GM21381 (cell line): Measurements from ENCODE around the gene SRSF7.
A peak's percentile ranks its signal among the peaks of the same experiment; 100 is the strongest.
"Not testable (repeated sequence)": the region's sequence is repeated elsewhere in the genome, so short reads cannot be mapped to it uniquely, and the experiment has no call there.

Experiments
- ATAC-seq: cut with Tn5 transposase; IDR thresholded peaks from one replicate; pipeline ENCODE4 v1.9.1; 2021; ENCODE audit warnings: mild to moderate bottlenecking, moderate library complexity; ENCODE audit not compliant: unreplicated experiment

The SRSF7 gene

DNA sequence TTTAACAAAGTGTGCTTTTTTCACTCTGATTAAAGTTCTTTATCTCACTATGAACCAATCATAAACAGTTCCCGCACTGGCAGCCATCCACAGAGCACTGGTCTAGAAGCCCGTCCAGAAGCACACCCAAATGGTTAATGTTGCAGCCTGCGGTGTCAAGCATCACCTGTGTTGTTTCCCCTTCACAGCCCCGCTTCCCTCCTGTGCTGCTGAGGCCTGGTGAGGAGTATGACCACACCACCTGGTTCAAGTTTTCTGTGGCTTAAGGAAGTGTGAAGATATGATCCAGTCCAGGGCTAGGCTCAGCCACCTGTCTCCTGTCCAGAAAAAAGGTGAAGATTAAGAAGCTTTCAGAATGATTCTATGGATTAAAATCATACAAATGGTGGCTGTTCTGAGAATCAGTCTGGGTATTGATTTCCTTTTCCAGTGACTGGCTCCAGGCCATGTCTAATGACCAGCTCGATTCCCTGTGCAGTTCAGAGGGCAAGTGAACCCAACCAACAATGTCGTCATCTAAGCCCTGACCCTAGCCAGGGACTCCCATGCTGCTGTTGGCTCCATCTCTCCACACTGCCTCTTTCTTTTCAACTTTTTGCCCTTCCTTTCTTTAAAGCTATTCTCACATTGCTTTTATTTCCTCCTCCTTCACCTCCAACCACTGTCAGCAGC lies 17.7 kb downstream of the SRSF7 start:
- ATAC-seq, result no peak

DNA sequence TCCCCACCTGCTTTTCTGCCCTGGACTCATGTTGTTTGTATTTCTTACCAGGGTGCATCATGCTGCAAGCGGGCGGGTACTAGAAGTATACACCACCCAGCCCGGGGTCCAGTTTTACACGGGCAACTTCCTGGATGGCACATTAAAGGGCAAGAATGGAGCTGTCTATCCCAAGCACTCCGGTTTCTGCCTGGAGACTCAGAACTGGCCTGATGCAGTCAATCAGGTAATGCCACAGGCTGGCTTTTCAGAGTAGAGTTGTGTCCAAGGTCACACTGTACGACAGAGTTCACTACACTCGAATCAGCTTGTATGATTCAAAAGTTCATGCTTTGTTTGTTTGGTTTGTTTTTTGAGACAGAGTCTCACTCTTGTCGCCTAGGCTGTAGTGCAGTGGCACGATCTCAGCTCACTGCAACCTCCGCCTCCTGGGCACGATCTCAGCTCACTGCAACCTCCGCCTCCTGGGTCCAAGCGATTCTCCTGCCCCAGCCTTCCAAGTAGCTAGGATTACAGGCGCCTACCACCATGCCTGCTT lies 19.4 kb downstream of the SRSF7 start:
- no peak for ATAC-seq

DNA sequence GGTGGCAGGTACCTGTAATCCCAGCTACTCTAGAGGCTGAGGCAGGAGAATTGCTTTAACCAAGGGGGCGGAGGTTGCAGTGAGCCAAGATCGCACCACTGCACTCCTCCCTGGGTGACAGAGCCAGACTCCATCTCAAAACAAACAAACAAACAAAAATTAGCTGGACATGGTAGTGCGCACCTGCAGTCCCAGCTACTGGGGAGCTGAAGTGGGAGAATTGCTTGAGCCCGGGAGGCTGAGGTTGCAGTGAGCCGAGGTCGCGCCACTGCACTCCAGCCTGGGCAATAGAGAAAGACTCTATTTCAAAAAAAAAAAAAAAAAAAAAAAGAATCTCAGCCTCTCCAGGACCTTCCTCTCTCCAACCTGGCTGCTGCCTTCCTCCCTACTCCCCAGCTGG lies 20.1 kb downstream of the SRSF7 start:
- no peak for ATAC-seq

DNA sequence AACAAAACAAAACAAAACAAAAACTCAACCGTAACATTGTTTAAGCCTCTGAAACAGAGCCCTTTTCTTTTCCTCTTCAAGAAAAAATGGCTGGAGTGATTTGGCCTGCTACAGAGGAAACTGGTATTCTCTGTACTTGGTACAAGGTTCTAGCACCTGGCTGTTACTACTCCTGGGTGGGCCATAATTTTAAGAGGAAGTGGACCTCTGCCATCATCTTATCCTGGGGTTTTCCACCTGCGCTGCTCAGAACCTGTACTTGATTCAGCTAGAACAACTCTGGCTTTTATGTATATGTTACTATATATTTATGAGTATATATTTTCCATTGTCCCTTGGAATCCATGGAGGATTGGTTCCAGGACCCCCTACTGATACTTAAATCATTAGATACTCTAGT lies 22.5 kb downstream of the SRSF7 start:
- ATAC-seq, result no peak

DNA sequence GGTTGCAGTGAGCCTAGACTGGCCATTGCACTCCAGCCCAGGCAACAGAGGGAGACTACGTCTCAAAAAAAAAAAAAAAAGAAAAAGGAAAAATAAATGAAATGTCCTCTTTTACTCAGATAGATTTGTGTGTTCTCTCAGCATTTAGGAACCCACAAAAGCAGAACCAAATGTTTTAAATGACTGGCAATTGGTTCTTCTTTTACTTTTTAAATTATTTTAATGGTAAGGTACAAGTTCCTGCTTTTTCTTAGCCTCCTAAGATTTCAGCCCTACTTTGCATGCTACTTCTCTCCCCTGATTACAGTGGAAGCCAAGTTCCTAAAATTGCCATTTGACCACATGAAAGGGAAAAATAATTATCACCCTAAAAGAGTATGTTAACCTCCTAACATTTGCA lies 23.5 kb downstream of the SRSF7 start:
- no peak for ATAC-seq

DNA sequence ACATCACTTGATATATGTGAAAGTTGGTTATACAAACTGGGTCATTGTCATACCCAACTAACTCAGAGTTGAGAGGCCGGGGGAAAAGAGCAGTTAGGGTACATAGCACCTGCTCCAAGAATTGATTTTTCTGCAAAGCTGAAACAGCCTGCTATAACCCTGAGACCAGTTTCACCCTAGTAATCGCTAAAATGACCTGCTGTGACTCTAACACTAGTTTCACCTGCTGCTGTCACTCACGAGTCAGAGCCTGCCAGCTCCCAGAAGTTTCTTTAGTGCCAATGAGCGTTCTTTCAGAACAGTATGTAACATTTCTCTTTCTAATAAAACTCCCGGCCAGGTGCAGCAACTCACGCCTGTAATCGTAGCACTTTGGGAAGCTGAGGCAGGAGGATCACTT lies 28.0 kb downstream of the SRSF7 start:
- ATAC-seq, result peak; percentile 55

DNA sequence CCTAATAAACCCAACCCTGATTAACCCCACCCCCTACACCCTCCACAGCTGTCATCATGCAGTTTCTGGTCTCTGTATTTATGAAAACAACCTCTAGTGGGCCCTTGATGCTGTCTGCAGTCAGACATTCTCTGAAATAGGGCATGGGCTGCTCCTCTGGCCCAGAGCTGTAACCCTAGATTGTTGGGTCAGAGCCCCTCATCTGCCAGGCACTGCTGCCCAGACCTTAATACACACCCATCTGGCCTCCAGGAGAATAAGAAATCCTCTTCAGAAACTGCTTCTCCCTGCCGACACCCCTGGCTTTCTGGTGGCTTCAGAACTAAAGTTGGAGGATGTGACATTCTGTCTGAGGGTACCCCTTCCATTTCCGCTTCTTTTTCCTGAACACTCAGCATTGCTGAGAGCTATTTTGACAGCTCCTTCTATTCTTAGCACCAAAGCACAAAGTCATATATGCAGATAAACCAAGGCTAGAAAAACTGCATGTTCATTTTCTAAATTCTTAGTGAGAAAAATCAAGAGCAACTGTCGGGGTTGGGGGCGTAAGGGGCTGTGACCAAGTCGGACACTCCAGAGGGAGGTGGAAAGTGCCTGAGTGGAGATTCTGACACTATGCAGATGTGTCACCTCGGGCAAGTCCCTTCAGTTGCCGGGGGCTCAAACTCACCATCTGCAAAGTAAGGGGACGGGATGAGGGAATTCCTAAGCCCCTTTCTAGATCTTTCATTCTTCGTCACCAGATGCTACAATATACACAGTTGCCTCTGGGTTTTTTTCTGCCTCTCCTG lies 28.7 kb downstream of the SRSF7 start:
- peak; percentile 44 for ATAC-seq

DNA sequence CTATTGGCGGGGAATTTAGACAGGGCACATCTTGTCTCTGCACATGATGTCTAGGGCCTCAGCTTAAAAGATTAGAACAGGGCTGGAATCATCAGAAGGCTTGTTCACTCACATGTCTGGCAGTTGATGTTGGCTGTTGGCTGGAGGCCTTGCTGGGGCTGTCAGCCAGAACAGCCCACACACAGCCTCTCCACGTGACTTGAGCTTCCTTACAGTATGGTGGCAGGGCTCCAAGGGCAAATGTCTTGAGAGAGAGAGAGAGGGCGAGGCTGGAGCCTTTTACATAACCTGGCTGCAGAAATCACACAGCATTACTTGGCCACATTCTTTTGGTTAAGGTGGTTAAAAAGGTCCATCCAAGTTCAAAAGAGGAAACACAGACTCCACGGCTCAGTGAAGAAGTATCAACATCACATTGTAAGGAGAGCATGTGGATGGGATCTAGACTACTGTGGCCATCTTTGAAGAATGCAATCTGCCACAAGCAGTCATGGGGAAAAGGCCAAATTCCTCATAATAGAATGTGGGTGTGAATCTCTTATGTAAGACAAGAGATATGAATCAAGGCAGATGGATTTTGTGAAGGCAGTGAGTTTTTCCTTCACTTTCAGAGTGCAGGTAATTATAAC lies 30.4 kb downstream of the SRSF7 start:
- ATAC-seq, result no peak

DNA sequence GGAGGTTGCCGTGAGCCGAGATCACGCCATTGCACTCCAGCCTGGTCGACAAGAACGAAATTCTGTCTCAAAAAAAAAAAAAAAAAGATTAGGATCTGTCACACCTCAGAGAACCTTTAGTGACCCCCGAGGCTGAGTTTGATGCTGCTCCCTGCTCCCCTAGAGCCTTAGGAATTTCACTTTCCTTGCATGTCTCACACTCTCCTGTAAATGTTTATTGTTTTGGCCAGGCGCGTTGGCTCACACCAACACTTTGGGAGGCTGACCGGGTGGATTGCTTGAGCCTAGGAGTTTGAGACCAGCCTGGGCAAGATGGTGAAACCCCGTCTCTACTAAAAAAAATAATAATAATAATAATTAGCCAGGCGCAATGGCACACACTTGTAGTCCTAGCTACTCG lies 31.5 kb downstream of the SRSF7 start:
- ATAC-seq, result no peak

DNA sequence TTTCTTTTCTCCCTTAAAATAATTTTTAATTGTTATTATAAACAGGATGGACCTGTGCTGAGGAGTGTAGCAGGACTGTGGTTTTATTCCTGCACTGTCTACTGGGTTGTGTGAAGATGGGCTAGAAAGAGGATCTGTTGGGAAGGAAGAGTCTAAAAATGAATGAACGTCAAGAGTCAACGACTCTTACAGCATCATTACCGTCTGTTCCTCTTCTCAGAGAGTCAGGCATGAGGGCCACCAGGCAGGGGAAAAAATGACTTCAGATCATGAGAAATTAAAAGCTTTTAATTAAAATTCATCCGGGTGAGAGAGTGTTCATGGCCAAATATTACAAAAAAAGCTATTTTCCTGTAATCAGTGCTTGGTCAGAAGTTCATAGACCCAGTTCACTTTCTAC lies 32.6 kb downstream of the SRSF7 start:
- no peak for ATAC-seq

DNA sequence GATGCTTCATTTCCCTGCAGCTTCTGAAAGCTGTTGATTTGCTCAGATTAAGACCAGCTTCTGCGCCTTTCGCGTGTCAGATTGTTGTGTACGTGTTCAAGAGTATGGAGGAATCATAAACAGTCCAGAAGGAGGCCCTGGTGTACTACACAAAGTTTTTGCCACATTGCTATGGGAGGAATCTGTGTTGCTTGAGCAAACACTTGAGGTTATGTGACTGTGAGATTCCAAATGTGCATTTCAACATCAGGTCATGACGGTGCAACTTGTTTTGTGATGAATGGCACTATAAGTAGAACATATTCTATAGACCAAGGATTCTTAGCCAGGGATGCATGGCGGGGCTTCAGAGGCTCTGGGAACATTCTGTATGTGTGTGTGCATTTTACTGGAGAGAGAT lies 35.0 kb downstream of the SRSF7 start:
- no peak for ATAC-seq

DNA sequence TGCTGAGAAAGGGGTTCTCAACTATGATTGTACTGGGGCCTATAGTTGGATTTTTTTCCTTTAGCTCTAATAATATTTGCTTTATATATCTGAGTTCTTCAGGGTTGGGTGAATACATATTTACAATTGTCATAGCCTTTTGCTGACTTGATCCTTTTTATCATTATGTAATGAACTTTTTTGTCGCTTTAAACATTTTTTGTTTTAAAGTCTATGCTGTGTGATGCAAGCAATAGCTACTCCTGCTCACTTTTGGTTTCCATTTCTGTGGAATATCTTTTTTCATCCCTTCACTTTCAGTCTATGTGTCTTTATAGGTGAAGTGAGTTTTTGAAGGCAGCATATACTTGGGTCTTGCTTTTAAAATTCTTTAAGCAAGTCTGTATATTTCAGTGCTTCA lies 36.2 kb downstream of the SRSF7 start:
- not testable (repeated sequence) for ATAC-seq

DNA sequence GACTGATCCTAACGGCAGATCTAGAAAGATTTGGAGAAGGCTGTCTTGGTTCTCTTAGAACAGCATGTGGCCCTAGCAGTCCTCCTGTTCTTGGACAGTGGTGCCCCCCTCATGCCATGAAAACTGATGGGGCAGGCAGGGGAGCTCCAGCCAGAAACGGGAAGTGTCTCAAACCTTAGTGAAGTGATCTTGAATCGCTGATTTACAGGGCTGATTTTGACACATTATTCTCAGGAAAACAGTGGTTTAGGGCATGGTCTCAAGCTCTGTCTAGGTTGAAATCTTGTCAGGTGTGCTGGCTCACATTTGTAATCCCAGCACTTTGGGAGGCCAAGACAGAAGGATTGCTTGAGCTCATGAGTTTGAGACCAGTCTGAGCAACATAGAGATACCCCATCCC lies 37.8 kb downstream of the SRSF7 start:
- no peak for ATAC-seq

DNA sequence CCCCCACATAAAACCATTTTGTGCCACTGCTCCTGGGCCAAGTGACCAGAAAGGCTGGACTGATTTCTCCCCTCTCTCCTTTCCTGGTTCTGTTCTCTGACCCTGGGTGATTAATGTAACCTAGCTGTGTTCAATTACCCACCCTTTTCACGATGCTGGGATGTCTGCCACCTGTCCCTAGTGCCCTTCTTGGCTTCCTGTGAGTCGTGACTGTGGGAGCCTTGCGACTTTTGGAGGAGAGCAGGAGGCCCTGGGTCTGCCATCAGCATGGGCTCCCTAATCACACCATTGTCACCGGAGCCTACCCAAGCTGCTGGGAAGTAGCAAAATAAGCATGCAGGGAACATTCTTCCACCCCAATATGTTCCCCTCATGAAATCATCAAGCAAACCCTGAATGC lies 38.3 kb downstream of the SRSF7 start:
- ATAC-seq, result no peak

DNA sequence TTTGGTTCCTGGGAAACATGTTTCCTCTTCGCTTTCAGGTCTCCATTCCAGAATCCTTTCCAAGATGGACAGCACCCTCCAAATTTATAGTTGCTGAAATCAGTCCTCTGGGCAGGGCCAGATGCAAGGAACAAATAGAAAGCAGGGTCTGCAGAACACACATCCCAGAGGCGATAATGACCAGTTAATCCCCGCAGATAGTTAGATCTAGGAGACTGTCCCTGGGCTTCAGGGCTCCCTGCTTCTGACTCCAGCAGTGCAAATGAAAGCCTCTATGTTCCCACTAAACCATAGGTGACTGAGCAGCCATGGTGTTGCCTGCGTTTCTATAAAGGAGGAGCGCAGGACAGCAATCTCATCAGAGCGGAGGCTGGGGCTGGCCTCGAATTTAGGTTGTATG lies 38.7 kb downstream of the SRSF7 start:
- no peak for ATAC-seq

DNA sequence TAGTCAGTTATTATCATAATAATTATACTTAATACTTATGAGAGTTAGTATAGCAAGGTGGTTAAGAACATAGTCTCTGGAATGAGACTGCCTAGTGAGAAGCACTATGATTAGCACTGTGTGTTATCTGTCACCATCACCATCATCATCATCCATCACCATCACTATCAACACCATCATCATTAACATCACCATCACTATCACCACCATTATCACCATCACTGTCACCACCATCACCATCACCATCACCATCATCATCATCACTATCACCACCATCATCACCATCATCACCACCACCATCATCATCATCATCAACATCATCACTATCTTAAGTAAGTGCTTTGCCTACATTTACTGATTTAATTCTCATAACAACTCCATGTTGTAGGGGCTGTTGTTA lies 39.6 kb downstream of the SRSF7 start:
- ATAC-seq, result no peak

DNA sequence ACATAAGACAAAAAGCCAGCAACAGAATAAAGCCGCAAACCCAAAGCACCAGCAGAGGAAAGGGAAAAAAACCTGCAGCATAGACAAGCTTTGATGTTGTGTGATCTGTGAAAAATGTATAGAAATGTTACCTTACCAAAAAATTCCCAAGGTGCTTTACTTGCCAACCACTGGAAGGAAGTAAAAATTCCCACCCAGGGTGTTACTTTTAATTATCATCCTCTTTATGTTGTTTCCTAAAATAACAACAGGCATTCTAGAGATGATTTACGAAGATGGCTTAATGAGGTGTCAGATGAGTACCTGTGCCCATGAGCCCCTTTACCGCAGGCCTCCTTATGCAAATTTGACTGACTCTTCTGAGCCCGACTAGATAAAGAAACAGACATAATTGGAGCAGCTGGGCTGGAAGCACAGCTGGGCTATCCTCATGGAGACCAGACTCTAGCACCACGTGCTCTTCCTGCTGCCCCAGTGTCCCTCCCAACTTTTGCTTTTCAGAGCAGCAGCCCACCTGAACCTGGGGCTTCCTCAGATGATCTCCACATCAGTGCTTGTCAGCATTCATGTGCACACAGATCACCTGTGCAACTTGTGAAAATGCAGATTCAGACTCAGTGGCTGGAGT lies 41.5 kb downstream of the SRSF7 start:
- ATAC-seq, result peak; percentile 77

DNA sequence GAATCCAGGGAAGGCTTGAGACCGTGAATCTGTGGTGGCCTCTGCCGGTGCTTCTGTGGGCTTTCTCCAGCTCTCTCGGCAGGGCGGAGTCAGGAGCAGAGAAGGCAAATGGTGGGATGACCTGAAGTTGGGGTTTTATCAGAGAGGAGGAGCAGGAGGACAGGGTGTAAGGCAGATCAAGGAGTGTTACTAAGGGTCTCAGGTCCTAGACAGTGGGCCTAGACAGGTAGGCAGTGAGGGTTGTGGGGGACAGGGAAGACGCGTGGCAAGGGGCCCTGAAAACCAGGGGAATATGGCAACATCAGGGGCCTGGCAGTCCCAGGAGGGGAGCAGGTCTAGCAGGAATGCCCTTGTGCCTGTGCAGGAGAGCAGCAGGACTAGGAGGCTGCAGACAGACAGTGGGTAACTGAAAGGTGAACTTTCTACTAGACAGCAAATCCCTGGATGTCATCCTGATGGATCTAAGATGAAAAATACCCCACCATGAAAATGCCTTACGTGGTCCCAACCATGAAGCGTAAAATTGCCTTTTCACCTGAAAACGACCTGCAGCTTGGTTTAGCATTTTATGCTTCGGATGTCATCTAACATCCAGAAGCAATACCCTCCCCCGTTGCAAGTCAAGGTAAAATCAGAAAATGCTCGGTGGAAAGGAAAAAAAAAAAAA lies 42.1 kb downstream of the SRSF7 start:
- no peak for ATAC-seq

DNA sequence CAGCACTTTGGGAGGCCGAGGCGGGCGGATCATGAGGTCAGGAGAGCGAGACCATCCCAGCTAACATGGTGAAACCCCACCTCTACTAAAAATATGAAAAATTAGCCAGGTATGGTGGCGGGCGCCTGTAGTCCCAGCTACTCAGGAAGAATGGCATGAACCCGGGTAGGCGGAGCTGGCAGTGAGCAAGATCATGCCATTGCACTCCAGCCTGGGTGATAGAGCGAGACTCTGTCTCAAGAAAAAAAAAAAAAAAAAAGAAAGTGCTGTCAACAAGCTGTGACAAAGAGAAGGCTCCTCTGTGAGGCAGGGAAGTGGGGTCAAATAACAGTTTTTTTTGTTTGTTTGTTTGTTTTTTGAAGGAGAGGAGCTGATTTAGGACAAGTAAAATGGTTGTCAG lies 42.7 kb downstream of the SRSF7 start:
- not testable (repeated sequence) for ATAC-seq

DNA sequence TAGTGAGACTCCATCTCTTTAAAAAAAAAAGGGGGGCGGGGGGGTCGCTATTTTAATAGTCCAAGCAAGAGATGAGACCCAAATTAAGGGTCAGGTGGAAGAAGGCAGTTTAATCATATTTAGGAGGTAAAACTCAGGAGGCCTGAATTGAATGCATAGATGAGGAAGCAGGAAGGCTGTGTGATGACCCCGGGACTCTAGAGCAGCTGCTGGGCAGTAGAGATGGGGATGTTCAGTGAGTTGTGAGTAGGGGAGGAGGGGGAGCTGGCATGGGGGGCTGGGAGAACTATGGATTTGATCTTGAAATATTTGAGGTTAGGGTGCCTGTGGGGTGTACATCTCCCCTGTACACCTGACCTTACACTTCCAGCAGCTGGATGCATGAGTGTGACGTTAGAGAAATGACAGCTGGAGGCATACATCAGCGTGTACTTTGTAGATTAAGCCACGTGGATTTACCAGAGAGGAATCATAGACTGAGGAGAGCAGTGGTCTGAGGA lies 44.3 kb downstream of the SRSF7 start:
- ATAC-seq, result no peak

DNA sequence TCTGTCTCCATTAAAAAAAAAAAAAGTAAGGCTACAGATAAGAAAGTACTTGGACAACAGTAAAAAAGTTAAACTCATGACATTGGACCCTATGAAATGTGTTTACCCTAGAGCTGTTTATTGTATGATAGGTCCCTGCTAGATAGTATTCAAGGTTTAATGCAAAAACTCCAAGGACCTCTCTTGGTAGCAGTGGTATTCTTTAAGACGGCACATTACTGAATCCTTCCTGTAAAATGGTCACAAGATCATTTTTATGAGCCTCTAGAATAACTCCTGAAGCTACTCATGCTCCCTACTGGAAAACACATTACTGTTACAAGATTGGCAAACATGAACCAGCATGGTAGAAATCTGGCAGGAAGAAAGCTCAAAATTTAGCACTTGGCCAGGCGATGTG lies 46.5 kb downstream of the SRSF7 start:
- ATAC-seq, result no peak
